LNCAP (cell line): ENCODE measurements around the gene MRPS12.

Source experiments
- TF ChIP-seq, protein P1 (sequence below): fragments of 450-650 bp; IDR thresholded peaks from 2 replicates; pipeline ENCODE4 v1.5.1; 2017; ENCODE audit warnings: mild to moderate bottlenecking

Gene MRPS12

DNA sequence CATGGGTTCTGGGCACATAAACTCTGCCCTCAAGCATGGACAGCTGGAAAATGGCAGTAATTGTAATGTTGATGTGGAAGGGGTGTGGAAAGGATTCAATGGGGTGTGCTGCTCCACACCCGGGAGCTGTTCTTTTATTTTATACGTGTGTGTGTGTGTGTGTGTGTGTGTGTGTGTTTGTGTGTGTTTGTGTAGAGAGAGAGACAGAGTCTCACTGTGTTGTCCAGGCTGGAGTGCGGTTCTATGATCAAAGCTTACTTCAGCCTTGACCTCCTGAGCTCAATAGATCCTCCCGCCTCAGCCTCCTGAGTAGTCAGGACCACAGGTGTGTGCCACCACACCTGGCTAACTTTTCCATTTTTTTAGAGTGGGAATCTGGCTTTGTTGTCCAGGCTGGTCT is 2.8 kb downstream of the MRPS12 start:
- TF ChIP-seq, protein P1, sequence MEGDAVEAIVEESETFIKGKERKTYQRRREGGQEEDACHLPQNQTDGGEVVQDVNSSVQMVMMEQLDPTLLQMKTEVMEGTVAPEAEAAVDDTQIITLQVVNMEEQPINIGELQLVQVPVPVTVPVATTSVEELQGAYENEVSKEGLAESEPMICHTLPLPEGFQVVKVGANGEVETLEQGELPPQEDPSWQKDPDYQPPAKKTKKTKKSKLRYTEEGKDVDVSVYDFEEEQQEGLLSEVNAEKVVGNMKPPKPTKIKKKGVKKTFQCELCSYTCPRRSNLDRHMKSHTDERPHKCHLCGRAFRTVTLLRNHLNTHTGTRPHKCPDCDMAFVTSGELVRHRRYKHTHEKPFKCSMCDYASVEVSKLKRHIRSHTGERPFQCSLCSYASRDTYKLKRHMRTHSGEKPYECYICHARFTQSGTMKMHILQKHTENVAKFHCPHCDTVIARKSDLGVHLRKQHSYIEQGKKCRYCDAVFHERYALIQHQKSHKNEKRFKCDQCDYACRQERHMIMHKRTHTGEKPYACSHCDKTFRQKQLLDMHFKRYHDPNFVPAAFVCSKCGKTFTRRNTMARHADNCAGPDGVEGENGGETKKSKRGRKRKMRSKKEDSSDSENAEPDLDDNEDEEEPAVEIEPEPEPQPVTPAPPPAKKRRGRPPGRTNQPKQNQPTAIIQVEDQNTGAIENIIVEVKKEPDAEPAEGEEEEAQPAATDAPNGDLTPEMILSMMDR = no peak

DNA sequence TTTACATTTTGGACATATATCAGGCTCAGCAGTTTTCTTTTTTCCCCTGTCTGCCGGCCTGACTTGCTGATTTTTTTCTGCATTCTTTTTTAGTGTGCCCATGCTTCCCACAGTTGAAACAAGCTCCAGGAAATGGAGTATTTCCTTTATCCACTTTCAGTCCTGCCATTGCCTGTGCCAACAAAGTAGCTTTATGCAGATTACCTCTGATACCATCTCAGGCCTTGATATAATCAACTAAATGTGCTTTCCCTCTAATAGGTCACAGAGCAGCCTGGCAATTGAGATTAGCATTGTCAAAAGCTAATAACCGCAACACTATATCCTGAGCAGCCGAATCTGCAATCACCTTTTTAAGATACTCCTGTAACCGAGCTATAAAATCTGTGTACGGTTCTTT is 9.2 kb downstream of the MRPS12 start:
- TF ChIP-seq, protein P1 = no peak

DNA sequence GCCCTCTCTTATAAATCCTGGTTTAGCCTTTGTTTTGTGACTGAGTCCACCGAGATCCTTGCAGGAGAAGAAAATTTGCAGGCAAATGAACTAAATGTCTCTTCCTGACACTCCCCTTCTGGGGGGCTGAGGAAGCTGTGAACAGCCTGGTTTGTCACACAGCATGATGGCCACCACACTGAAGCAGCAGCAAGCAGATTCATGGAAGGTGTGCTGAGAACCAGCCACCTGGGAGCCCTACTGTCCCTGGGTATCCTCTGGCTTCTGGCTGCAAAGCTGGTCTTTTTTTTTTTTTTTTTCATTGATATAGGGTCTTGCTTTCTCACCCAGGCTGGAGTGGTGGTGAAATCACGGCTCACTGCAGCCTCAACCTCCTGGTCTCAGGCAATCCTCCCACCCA is 11.2 kb downstream of the MRPS12 start:
- TF ChIP-seq, protein P1 = no peak

DNA sequence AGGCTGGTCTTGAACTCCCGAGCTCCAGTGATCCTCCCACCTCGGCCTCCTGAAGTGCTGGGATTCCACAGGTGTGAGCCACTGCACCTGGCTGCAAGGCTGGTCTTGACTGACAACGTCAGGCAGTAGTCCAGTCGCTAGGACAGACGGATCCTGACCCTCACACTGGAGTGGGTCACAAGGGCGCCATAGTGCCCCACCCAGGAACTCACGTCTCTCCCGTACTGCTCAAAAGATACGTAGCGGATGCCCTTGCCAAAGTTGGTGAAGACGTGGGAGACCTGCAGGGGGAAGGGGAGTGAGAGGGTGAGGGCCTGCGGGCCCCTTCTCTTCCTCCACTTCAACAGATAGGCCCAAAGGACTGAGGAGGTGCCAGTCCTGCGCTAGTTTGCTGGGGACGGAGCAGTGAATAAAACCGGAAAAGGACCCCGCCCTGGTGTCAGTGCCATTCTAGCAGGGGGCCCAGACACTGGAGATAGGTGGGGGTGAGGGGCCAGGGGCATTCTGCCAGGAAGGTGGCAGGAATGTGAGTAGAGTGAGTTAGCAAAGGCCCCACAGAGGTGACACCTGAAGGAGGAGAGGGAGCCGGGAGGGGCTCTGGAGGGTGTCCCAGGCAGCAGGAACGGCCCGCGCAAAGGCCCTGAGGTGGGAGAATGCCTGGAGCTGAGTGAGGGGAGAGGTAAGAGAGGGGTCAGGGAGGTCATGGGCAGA is 11.9 kb downstream of the MRPS12 start:
- TF ChIP-seq, protein P1 = no peak

DNA sequence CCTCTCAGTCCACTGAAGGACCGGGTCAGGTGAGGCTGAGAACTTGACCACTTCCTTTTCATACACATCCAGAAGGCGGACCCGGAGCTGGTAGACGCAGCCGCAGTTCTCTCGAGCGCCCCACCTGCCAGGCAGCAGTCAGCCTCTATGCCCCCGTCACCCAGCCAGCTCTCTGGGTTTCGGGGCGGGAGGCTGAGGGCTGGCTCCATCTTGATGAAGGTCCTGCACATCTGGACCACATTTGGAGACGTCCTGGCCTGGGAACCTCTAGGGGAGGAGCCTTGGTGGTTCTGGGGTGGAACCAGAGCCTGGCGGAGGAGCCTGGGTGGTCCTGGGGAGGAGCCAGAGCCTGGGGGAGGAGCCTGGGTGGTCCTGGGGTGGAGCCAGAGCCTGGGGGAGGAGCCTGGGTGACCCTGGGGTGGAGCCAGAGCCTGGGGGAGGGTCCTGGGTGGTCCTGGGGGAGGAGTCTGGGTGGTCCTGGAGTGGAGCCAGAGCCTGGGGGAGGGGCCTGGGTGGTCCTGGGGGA is 14.3 kb downstream of the MRPS12 start:
- TF ChIP-seq, protein P1 = no peak

DNA sequence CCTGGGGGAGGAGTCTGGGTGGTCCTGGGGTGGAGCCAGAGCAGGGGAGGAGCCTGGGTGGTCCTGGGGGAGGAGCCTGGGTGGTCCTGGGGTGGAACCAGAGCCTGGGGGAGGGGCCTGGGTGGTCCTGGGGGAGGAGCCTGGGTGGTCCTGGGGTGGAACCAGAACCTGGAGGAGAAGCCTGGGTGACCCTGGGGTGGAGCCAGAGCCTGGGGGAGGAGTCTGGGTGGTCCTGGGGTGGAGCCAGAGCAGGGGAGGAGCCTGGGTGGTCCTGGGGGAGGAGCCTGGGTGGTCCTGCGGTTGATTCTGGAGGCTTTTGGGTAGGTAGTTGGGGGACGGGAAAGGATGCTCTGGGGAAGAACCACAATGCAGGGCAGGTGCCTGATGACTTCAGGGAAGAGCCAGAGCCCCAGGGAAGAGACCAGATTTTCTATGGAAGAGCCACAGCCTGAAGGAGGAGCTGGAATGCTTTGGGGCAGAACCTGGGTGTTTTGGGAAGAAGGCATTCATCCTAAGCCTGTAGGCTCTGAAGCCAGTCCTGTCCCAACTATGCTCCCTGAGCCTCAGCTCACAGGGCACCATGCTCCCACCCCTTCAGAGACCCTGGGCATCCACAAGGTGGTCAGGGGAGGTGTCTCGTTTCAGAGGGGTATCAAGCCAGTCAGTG is 15.0 kb downstream of the MRPS12 start:
- TF ChIP-seq, protein P1 = no peak

DNA sequence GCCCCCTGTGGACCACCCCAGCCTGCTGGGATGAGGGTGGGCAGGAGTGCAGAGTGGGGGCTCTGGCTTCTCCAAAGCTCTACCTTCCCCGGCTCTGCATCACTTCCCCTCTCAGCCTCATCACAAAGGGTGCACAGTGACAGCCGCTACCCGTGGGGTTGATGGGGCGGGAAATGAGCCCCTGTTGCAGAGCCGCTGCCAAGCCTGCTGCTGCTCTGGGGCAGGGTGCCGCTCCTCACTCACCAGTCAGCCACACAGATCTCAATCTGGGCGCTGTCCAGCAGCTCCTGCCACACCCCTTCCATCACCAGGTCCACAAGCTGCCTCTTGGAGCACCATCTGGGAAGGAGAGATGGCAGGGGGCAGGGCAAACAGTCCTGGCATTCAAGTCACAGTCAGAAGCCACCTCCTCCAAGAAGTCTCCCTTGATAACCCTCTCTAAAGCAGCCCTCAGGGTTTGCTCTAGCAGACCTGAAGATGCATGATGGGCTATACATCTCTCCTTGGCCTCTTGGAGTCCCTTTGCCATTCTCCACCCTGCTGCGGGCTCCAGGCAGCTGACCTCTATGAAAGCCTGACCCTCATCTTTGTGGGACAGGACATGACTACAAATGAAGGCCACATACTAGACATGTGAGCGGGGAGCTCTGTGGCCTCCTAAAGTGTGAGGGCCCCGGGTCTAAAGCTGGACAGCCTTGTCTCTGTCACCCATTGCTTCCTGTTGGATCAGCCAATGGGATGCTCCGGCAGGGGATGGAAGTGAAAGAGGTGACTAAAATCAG is 15.7 kb downstream of the MRPS12 start:
- TF ChIP-seq, protein P1 = no peak
